Measurements from ENCODE around the gene OR4K2.

OR4K2 gene

DNA sequence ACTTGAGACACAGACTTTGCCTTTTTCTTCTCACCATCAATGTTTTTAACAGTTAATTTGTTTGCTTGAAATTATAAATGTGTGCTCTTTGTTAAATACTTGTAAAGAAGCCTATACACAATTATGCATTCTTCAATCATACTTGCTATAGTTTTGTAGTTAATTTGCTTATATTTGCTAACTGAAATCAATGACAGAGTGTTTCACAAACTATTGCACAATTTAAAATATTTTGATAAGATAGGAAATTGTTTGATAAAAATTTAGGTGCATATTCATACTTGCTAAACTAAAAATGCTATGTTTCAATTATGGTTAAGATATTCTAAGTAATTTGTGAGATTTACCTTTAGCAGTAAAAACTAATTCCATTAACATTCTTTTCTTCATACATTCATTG is 31.7 kb downstream of the OR4K2 start:
- no peak overlapping the region for H3K14ac ChIP-seq (ENCODE audit: low read length)
- H3K79me1 ChIP-seq (ENCODE audit: low read length) = no peaks in the 10 kb centered on the region
- no peak overlapping the region for H3K4me3 ChIP-seq (ENCODE audit: low read depth, low read length)
- no peaks in the 10 kb centered on the region for H3K4me1 ChIP-seq (ENCODE audit: control insufficient read depth in 1 of 2, insufficient read depth in 2 of 2, low read length in 2 of 2)
- H3K18ac ChIP-seq (ENCODE audit: low read length) = no peak overlapping the region
- no peak overlapping the region for H2BK120ac ChIP-seq (ENCODE audit: insufficient read depth, low read length, poor library complexity)
- H3K9ac ChIP-seq (ENCODE audit: low read length) = no peak overlapping the region
- H3K4me2 ChIP-seq (ENCODE audit: low read length) = no peak overlapping the region
- peaks cover 17% of the 10 kb centered on the region for H3K9me3 ChIP-seq (ENCODE audit: insufficient read depth, low read depth, low read length)
- no peak overlapping the region for H4K91ac ChIP-seq (ENCODE audit: low read depth, low read length)
- no peak overlapping the region for H3K4ac ChIP-seq (ENCODE audit: low read depth, low read length)
- no peak overlapping the region for H2AFZ ChIP-seq (ENCODE audit: insufficient read depth, low read length, poor library complexity)
- no peak for DNase-seq
- H3K36me3 ChIP-seq (ENCODE audit: control insufficient read depth in 1 of 2, insufficient read depth in 2 of 2, low read length in 2 of 2) = no peaks in the 10 kb centered on the region
- H3K27ac ChIP-seq (ENCODE audit: low read depth, low read length) = no peak overlapping the region
- H2BK5ac ChIP-seq (ENCODE audit: low read depth, low read length, poor library complexity) = no peak overlapping the region
- no peaks in the 10 kb centered on the region for H3K27me3 ChIP-seq (ENCODE audit: insufficient read depth, low read length)
- H3K79me2 ChIP-seq (ENCODE audit: control insufficient read depth, insufficient read depth, low read length, poor library complexity) = no peaks in the 10 kb centered on the region
- no peak overlapping the region for H4K12ac ChIP-seq (ENCODE audit: low read depth, low read length)
- H2AK5ac ChIP-seq (ENCODE audit: low read length) = no peak overlapping the region
- no peak overlapping the region for H2BK12ac ChIP-seq (ENCODE audit: low read length)
- no peak overlapping the region for H3K23ac ChIP-seq (ENCODE audit: low read length)
- no peak overlapping the region for H4K8ac ChIP-seq (ENCODE audit: low read depth, low read length)

DNA sequence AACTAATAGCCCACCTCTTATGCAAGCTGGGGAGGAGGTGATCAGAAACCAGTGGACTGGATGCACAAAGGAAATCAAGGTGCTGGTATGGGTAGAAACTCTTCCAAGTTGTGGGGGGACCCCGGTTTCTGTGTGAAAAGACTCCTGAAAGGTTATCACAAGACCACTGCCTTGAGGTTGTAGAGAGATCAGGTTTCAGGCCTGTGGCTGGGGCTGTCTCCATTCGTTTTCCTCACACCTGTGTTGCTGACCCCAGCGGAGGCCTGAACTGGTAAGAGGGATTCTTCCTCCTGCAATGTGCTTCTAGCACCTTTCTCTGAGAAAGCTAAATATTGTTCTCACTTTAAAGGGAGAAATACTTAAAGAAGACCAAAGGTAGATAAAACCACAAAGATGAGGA is 36.2 kb downstream of the OR4K2 start:
- H3K36me3 ChIP-seq (ENCODE audit: control insufficient read depth in 1 of 2, insufficient read depth in 2 of 2, low read length in 2 of 2) = no peaks in the 10 kb centered on the region
- no CpG with 5 or more reads among the region's 3 CpGs for WGBS (ENCODE audit: extremely low coverage, insufficient coverage, insufficient read length)

DNA sequence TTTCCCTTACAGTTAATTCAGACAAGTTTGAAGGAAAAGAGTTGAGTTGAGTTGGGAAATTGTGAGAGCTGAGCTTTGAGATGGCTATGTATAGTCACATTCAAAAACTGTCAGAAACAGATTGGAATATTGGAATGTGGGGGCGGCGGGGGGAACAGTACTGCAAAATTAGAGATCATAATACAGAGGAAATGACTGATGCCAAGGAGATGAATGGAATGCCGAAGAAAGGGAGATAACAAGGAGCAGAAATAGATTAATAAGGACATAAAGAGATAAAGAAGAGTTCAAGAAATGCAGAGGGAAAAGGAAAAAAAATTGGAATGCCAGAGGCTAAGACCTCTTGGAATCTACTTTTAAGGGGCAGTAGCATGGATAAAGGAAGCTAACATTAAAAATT is 42.3 kb downstream of the OR4K2 start:
- Histone ChIP-seq H3K36me3 (ENCODE audit: control insufficient read depth in 1 of 2, insufficient read depth in 2 of 2, low read length in 2 of 2) (no peaks in the 10 kb centered on the region), H4K12ac (ENCODE audit: low read depth, low read length) (no peak overlapping the region), H2AK5ac (ENCODE audit: low read length) (no peak overlapping the region), H3K4me3 (ENCODE audit: low read depth, low read length) (no peak overlapping the region), H3K79me1 (ENCODE audit: low read length) (no peaks in the 10 kb centered on the region), H4K8ac (ENCODE audit: low read depth, low read length) (no peak overlapping the region), H3K4me2 (ENCODE audit: low read length) (no peak overlapping the region), H3K4ac (ENCODE audit: low read depth, low read length) (no peak overlapping the region), H3K9ac (ENCODE audit: low read length) (no peak overlapping the region), H2BK12ac (ENCODE audit: low read length) (no peak overlapping the region), H3K9me3 (ENCODE audit: insufficient read depth, low read depth, low read length) (peaks cover 1% of the 10 kb centered on the region), H3K27ac (ENCODE audit: low read depth, low read length) (no peak overlapping the region), H3K18ac (ENCODE audit: low read length) (no peak overlapping the region), H4K91ac (ENCODE audit: low read depth, low read length) (no peak overlapping the region), H3K79me2 (ENCODE audit: control insufficient read depth, insufficient read depth, low read length, poor library complexity) (no peaks in the 10 kb centered on the region), H2AFZ (ENCODE audit: insufficient read depth, low read length, poor library complexity) (no peak overlapping the region), H3K4me1 (ENCODE audit: control insufficient read depth in 1 of 2, insufficient read depth in 2 of 2, low read length in 2 of 2) (no peaks in the 10 kb centered on the region), H3K23ac (ENCODE audit: low read length) (no peak overlapping the region), H2BK120ac (ENCODE audit: insufficient read depth, low read length, poor library complexity) (no peak overlapping the region), H3K14ac (ENCODE audit: low read length) (no peak overlapping the region), H2BK5ac (ENCODE audit: low read depth, low read length, poor library complexity) (no peak overlapping the region), H3K27me3 (ENCODE audit: insufficient read depth, low read length) (no peaks in the 10 kb centered on the region)
- no CpG with 5 or more reads among the region's 3 CpGs for WGBS (ENCODE audit: extremely low coverage, insufficient coverage, insufficient read length)
- no peak for DNase-seq

More for the DNA sequence above, 36.2 kb downstream of the OR4K2 start:
- no peak overlapping the region for H2AFZ ChIP-seq (ENCODE audit: insufficient read depth, low read length, poor library complexity)
- H3K4me2 ChIP-seq (ENCODE audit: low read length) = no peak overlapping the region
- DNase-seq = no peak
- H2BK12ac ChIP-seq (ENCODE audit: low read length) = no peak overlapping the region
- no peak overlapping the region for H3K27ac ChIP-seq (ENCODE audit: low read depth, low read length)
- H3K9me3 ChIP-seq (ENCODE audit: insufficient read depth, low read depth, low read length) = peaks cover 12% of the 10 kb centered on the region
- H2BK120ac ChIP-seq (ENCODE audit: insufficient read depth, low read length, poor library complexity) = no peak overlapping the region
- H3K27me3 ChIP-seq (ENCODE audit: insufficient read depth, low read length) = no peaks in the 10 kb centered on the region
- no peaks in the 10 kb centered on the region for H3K79me1 ChIP-seq (ENCODE audit: low read length)
- H4K91ac ChIP-seq (ENCODE audit: low read depth, low read length) = no peak overlapping the region
- H4K8ac ChIP-seq (ENCODE audit: low read depth, low read length) = no peak overlapping the region
- H3K4me1 ChIP-seq (ENCODE audit: control insufficient read depth in 1 of 2, insufficient read depth in 2 of 2, low read length in 2 of 2) = no peaks in the 10 kb centered on the region
- no peak overlapping the region for H3K18ac ChIP-seq (ENCODE audit: low read length)
- H3K23ac ChIP-seq (ENCODE audit: low read length) = no peak overlapping the region
- H3K4ac ChIP-seq (ENCODE audit: low read depth, low read length) = no peak overlapping the region
- no peak overlapping the region for H2AK5ac ChIP-seq (ENCODE audit: low read length)
- H2BK5ac ChIP-seq (ENCODE audit: low read depth, low read length, poor library complexity) = no peak overlapping the region
- no peak overlapping the region for H4K12ac ChIP-seq (ENCODE audit: low read depth, low read length)
- H3K79me2 ChIP-seq (ENCODE audit: control insufficient read depth, insufficient read depth, low read length, poor library complexity) = no peaks in the 10 kb centered on the region
- no peak overlapping the region for H3K9ac ChIP-seq (ENCODE audit: low read length)
- no peak overlapping the region for H3K14ac ChIP-seq (ENCODE audit: low read length)
- no peak overlapping the region for H3K4me3 ChIP-seq (ENCODE audit: low read depth, low read length)

DNA sequence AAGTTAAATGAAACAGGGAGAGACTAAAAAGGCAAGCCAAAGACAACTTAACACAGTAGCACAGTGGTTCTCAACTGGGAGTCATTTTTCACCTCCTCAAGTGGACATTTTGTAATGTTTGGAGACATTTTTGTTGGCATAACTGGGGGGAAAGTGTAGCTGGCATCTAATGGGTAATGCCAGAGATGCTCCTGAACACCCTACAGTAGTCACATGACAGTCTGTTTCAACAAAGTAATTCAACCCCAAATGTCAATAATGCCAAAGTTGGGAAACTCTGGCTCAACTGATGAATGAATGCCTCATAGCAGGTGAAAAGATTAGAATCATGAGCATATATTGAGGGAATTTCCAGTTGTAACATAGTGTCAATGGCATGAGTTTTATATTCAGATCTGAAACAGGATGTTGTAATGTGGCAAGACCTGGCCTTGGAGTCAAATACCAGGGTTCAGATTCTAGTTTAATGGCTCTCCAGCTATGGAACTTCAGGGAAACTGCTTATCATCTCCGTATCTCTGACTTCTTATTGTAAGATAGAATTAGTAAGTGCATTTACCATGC is 43.1 kb downstream of the OR4K2 start:
- no peak overlapping the region for H2BK12ac ChIP-seq (ENCODE audit: low read length)
- no peak overlapping the region for H3K4me2 ChIP-seq (ENCODE audit: low read length)
- H2BK120ac ChIP-seq (ENCODE audit: insufficient read depth, low read length, poor library complexity) = no peak overlapping the region
- H2AFZ ChIP-seq (ENCODE audit: insufficient read depth, low read length, poor library complexity) = no peak overlapping the region
- no peaks in the 10 kb centered on the region for H3K79me2 ChIP-seq (ENCODE audit: control insufficient read depth, insufficient read depth, low read length, poor library complexity)
- WGBS (ENCODE audit: extremely low coverage, insufficient coverage, insufficient read length) = no CpG with 5 or more reads among the region's 1 CpG
- no peak overlapping the region for H4K8ac ChIP-seq (ENCODE audit: low read depth, low read length)
- H3K4me3 ChIP-seq (ENCODE audit: low read depth, low read length) = no peak overlapping the region
- H3K27ac ChIP-seq (ENCODE audit: low read depth, low read length) = no peak overlapping the region
- H3K36me3 ChIP-seq (ENCODE audit: control insufficient read depth in 1 of 2, insufficient read depth in 2 of 2, low read length in 2 of 2) = no peaks in the 10 kb centered on the region
- no peak overlapping the region for H3K23ac ChIP-seq (ENCODE audit: low read length)
- H2BK5ac ChIP-seq (ENCODE audit: low read depth, low read length, poor library complexity) = no peak overlapping the region
- H3K79me1 ChIP-seq (ENCODE audit: low read length) = no peaks in the 10 kb centered on the region
- H4K12ac ChIP-seq (ENCODE audit: low read depth, low read length) = no peak overlapping the region
- no peak overlapping the region for H3K14ac ChIP-seq (ENCODE audit: low read length)
- no peaks in the 10 kb centered on the region for H3K27me3 ChIP-seq (ENCODE audit: insufficient read depth, low read length)
- H4K91ac ChIP-seq (ENCODE audit: low read depth, low read length) = no peak overlapping the region
- no peak overlapping the region for H3K18ac ChIP-seq (ENCODE audit: low read length)
- H3K4ac ChIP-seq (ENCODE audit: low read depth, low read length) = no peak overlapping the region
- peaks cover 1% of the 10 kb centered on the region for H3K9me3 ChIP-seq (ENCODE audit: insufficient read depth, low read depth, low read length)
- no peak overlapping the region for H3K9ac ChIP-seq (ENCODE audit: low read length)
- H2AK5ac ChIP-seq (ENCODE audit: low read length) = no peak overlapping the region
- peak in 1 of 2 donors; percentile 52 for DNase-seq
- H3K4me1 ChIP-seq (ENCODE audit: control insufficient read depth in 1 of 2, insufficient read depth in 2 of 2, low read length in 2 of 2) = no peaks in the 10 kb centered on the region

Measured in trophoblast cell (in vitro differentiated cells and primary cell).